Testis (tissue), 2 donors: ENCODE results near the gene ACER3.

Source experiments
- POLR2A ChIP-seq: fragments of 450-650 bp; IDR thresholded peaks from one replicate; pipeline ENCODE4 v1.6.1; 2017; ENCODE audit warnings: antibody characterized with exemption, mild to moderate bottlenecking, moderate library complexity
- TF ChIP-seq, protein P1 (sequence below), 3 experiments: fragments of 450-650 bp in 2 of 3; fragments of 200-600 bp in 1 of 3; sonication (generic) in 1 of 3; IDR thresholded peaks; one replicate each; pipeline ENCODE4 v1.5.1; 2016 to 2019; ENCODE audit warnings: antibody characterized with exemption in 3 of 3, mild to moderate bottlenecking in 2 of 3, moderate library complexity in 1 of 3

DNA sequence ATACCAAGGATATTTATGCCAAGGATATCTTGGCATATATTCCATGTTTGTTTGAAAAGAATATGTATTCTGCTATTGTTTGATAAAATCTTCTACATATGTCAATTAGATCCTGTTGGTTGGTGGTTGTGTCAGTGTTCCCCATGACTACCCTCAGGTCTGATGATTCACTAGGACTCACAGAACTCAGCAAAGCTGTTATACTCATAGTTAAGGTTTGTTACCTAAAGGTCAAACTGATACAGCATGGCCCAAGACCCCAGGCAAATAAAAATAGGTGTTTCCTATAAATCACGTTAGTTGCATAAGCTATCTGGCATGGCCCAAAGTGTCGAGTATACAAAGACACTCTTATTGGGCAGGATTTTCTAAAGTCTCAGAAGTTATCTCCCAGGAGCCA is 143.2 kb downstream of the ACER3 start:
- TF ChIP-seq, protein P1, sequence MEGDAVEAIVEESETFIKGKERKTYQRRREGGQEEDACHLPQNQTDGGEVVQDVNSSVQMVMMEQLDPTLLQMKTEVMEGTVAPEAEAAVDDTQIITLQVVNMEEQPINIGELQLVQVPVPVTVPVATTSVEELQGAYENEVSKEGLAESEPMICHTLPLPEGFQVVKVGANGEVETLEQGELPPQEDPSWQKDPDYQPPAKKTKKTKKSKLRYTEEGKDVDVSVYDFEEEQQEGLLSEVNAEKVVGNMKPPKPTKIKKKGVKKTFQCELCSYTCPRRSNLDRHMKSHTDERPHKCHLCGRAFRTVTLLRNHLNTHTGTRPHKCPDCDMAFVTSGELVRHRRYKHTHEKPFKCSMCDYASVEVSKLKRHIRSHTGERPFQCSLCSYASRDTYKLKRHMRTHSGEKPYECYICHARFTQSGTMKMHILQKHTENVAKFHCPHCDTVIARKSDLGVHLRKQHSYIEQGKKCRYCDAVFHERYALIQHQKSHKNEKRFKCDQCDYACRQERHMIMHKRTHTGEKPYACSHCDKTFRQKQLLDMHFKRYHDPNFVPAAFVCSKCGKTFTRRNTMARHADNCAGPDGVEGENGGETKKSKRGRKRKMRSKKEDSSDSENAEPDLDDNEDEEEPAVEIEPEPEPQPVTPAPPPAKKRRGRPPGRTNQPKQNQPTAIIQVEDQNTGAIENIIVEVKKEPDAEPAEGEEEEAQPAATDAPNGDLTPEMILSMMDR (IDR thresholded peaks at IDR 0.05), result no peak
- TF ChIP-seq POLR2A, result no peak
